GM13977 (cell line): ENCODE results near the gene DNAH2.

Source experiments
- DNase-seq: peaks from one replicate; pipeline ENCODE4 v3.0.0; 2012; ENCODE audit warnings: low spot score
- in situ Hi-C: fragments of 300-500 bp; cut with MboI; formaldehyde crosslinking; loops from one replicate; pipeline ENCODE4 v1.12.0; 2022; ENCODE audit warnings: low sequenced_read_pairs, low pct_unique_long_range_greater_than_20kb, mixed read lengths, inconsistent platforms; ENCODE audit not compliant: unreplicated experiment
- TF ChIP-seq, protein P1 (sequence below): IDR thresholded peaks from 2 replicates; pipeline ENCODE4 v1.5.1; 2012; ENCODE audit warnings: mild to moderate bottlenecking, control low read depth; ENCODE audit not compliant: insufficient read depth; ENCODE audit errors: extremely low read depth, missing control alignments

Gene DNAH2

DNA sequence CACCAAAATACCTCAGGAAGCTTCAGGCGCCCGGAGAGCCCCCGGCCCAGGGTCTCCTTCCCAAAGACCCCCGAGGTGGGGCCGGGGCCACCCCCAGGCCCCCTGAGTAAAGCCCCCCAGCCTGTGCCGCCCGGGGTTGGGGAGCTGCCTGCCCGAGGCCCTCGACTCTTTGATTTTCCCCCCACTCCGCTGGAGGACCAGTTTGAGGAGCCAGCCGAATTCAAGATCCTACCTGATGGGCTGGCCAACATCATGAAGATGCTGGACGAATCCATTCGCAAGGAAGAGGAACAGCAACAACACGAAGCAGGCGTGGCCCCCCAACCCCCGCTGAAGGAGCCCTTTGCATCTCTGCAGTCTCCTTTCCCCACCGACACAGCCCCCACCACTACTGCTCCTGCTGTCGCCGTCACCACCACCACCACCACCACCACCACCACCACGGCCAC lies 130.6 kb downstream of the DNAH2 start:
- DNase-seq = no peak
- TF ChIP-seq, protein P1, sequence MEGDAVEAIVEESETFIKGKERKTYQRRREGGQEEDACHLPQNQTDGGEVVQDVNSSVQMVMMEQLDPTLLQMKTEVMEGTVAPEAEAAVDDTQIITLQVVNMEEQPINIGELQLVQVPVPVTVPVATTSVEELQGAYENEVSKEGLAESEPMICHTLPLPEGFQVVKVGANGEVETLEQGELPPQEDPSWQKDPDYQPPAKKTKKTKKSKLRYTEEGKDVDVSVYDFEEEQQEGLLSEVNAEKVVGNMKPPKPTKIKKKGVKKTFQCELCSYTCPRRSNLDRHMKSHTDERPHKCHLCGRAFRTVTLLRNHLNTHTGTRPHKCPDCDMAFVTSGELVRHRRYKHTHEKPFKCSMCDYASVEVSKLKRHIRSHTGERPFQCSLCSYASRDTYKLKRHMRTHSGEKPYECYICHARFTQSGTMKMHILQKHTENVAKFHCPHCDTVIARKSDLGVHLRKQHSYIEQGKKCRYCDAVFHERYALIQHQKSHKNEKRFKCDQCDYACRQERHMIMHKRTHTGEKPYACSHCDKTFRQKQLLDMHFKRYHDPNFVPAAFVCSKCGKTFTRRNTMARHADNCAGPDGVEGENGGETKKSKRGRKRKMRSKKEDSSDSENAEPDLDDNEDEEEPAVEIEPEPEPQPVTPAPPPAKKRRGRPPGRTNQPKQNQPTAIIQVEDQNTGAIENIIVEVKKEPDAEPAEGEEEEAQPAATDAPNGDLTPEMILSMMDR = no peak
- in situ Hi-C loops = no loop called here

DNA sequence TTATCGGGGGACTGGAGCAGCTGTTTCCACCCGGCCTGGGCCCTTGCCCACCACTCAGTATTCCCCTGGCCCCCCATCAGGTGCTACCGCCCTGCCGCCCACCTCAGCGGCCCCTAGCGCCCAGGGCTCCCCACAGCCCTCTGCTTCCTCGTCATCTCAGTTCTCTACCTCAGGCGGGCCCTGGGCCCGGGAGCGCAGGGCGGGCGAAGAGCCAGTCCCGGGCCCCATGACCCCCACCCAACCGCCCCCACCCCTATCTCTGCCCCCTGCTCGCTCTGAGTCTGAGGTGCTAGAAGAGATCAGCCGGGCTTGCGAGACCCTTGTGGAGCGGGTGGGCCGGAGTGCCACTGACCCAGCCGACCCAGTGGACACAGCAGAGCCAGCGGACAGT lies 131.2 kb downstream of the DNAH2 start:
- in situ Hi-C loops = no loop called here
- TF ChIP-seq, protein P1 = no peak
- DNase-seq = no peak

DNA sequence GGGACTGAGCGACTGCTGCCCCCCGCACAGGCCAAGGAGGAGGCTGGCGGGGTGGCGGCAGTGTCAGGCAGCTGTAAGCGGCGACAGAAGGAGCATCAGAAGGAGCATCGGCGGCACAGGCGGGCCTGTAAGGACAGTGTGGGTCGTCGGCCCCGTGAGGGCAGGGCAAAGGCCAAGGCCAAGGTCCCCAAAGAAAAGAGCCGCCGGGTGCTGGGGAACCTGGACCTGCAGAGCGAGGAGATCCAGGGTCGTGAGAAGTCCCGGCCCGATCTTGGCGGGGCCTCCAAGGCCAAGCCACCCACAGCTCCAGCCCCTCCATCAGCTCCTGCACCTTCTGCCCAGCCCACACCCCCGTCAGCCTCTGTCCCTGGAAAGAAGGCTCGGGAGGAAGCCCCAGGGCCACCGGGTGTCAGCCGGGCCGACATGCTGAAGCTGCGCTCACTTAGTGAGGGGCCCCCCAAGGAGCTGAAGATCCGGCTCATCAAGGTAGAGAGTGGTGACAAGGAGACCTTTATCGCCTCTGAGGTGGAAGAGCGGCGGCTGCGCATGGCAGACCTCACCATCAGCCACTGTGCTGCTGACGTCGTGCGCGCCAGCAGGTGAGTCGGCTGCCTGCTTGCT lies 131.7 kb downstream of the DNAH2 start:
- no peak for DNase-seq
- TF ChIP-seq, protein P1 = no peak
- in situ Hi-C loops = no loop called here

DNA sequence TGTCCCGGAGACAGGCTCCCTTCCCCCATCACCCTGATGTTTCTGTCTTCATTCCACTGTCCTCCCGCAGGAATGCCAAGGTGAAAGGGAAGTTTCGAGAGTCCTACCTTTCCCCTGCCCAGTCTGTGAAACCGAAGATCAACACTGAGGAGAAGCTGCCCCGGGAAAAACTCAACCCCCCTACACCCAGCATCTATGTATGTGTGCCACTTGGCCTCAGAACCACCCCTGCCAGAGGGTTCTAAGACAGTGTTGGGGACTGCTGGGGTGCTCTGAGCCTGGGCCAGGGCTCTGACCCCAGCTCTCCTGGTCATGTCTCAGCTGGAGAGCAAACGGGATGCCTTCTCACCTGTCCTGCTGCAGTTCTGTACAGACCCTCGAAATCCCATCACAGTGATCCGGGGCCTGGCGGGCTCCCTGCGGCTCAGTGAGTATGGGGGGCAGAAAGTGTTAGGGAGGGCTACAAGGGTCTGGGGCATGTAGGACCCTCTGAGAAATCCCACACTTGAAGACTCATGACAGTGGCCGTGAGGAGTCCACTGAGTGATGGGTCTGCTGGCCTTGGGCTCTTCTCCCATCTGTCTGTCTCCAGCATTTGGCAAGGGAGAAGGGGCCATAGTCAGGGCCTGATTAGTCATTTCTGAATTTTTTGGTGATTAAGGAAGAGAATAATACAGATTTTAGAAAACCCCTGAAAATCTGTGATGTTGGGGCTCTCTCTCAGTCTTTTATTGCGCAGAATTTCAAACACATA lies 132.4 kb downstream of the DNAH2 start:
- in situ Hi-C loops = no loop called here
- TF ChIP-seq, protein P1 = no peak
- DNase-seq = no peak

DNA sequence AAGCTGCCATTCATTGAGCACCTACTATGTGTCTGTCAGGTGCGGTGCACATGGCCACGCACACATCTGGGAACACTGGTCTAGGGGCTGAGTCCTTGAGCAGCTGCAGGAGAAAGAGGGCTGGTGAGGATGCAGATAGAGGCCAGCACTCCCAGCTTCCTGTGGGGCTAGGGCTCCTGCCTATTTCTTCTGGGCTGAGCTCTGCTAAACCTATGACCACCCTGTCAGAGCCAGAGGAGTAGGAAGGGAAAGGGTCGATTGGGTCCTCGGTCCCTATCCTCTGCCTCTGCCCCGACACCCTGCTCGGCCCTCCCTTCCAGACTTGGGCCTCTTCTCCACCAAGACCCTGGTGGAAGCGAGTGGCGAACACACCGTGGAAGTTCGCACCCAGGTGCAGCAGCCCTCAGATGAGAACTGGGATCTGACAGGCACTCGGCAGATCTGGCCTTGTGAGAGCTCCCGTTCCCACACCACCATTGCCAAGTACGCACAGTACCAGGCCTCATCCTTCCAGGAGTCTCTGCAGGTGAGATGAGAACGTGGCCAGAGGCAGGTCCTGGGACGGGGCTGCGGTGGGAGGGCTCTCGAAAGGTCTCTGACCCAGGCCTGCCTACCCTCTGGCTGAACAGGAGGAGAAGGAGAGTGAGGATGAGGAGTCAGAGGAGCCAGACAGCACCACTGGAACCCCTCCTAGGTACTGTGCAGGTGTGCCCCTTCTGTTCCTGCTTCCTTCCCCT lies 133.3 kb downstream of the DNAH2 start:
- in situ Hi-C loops = no loop called here
- DNase-seq = no peak
- TF ChIP-seq, protein P1 = no peak

- DNase-seq = peak; percentile 92
- in situ Hi-C loops = no loop called here
- TF ChIP-seq, protein P1 = peak; percentile 88
Measured at GRCh38 chr17:7851438-7852261, 134.1 kb downstream of the DNAH2 start.
